BLaER1 (cell line): Measurements from ENCODE around the gene HNRNPAB.
A peak's percentile ranks its signal among the peaks of the same experiment; 100 is the strongest.
"Not testable (repeated sequence)": the region's sequence is repeated elsewhere in the genome, so short reads cannot be mapped to it uniquely, and the experiment has no call there.

ENCODE experiments used
- H3K27ac ChIP-seq: shearing (Covaris generic); formaldehyde crosslinking; 2 replicates; pipeline ENCODE4 v1.8.1; 2022
- H3K27me3 ChIP-seq: shearing (Covaris generic); formaldehyde crosslinking; 2 replicates; pipeline ENCODE4 v1.8.1; 2022
- H3K36me3 ChIP-seq: shearing (Covaris generic); formaldehyde crosslinking; 2 replicates; pipeline ENCODE4 v1.8.1; 2022
- H3K4me1 ChIP-seq: shearing (Covaris generic); formaldehyde crosslinking; 2 replicates; pipeline ENCODE4 v1.8.1; 2022
- H3K4me2 ChIP-seq: shearing (Covaris generic); formaldehyde crosslinking; 2 replicates; pipeline ENCODE4 v1.8.1; 2022
- H3K4me3 ChIP-seq: shearing (Covaris generic); formaldehyde crosslinking; 2 replicates; pipeline ENCODE4 v1.8.1; 2022
- H3K9ac ChIP-seq: shearing (Covaris generic); formaldehyde crosslinking; 2 replicates; pipeline ENCODE4 v1.8.1; 2022
- H3K9me3 ChIP-seq: shearing (Covaris generic); formaldehyde crosslinking; 2 replicates; pipeline ENCODE4 v1.8.1; 2022
- H4K20me1 ChIP-seq: shearing (Covaris generic); formaldehyde crosslinking; 2 replicates; pipeline ENCODE4 v1.8.1; 2022
- Cebpa-rat ChIP-seq: shearing (Covaris generic); IDR thresholded peaks from 2 replicates; pipeline ENCODE4 v1.8.1; 2022

HNRNPAB gene

DNA sequence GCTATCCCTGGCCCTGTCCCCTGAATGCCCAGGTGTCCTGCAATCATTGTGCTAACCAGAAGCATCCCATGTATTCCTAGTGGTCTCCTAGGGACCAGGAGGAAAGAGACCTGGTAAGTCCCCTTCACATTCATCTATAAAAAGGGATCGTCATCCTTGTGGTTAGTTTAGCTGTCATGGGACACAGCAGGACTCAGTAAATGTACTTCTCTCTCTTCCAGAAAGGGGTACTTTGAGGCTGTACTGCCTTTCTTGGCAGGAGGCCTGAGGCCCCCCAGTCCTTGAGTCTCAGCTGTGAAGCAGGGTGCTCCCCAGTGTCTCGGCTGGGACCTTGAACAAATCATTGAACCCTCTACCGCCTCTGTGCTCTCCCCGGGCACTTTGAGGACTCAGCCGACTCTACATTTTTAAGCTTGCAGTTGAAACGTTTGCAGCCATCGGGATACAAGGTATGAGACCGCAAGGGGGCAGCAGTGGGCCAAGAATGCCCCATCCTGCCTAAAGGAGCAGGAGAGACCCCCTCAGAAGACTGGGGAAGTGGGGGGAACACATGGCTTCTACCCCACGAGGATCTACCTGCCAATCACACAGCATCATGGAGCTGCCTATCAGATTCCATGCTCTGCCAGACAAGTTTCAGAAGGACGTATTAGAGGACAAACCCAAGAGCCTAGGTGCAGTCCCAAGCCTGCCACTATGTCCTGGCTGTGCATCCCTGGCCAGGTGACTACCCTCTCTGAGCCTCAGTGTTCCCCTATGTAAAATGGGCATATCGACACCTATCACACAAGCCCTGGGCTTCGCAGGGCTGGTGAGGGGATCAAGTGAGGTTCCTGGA, 30.6 kb downstream of the HNRNPAB start:
- Histone ChIP-seq H3K27me3 (no peaks in the 10 kb centered on the region), H3K36me3 (peaks cover 13% of the 10 kb centered on the region), H3K9ac (peak overlapping the region; percentile 58), H3K4me2 (peak overlapping the region; percentile 56), H3K4me1 (peaks cover 85% of the 10 kb centered on the region), H4K20me1 (peaks cover 22% of the 10 kb centered on the region), H3K9me3 (no peaks in the 10 kb centered on the region), H3K4me3 (no peak overlapping the region), H3K27ac (no peak overlapping the region; the same call in 1 of the 2 replicates)
- TF ChIP-seq Cebpa-rat = no peak

DNA sequence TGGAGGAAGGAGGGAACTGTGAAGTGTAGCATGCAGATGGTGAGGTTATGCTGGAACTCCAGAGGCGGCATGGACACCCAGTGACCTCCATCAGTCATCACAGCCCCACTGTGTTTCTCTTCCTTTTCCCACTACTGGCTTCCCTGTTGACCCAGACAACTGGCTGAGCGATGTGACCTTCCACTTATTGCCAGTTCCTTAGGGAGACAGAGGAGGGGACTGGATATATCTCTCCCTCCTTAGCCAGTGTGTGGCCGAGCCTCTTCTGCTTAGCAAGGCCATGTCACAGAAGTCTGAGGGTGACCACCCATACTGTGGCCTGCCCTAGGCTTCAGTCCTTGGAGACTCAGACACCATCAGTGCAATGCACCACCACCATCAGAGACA, 31.2 kb downstream of the HNRNPAB start:
- TF ChIP-seq Cebpa-rat = no peak
- Histone ChIP-seq H4K20me1 (peaks cover 16% of the 10 kb centered on the region), H3K4me3 (no peak overlapping the region), H3K9me3 (no peaks in the 10 kb centered on the region), H3K4me1 (peaks cover 85% of the 10 kb centered on the region), H3K36me3 (peaks cover 7% of the 10 kb centered on the region), H3K4me2 (0 out of 2 replicates have a peak overlapping the region, but pooled peaks have one; percentile 95), H3K27ac (no peak overlapping the region), H3K9ac (no peak overlapping the region), H3K27me3 (no peaks in the 10 kb centered on the region)

DNA sequence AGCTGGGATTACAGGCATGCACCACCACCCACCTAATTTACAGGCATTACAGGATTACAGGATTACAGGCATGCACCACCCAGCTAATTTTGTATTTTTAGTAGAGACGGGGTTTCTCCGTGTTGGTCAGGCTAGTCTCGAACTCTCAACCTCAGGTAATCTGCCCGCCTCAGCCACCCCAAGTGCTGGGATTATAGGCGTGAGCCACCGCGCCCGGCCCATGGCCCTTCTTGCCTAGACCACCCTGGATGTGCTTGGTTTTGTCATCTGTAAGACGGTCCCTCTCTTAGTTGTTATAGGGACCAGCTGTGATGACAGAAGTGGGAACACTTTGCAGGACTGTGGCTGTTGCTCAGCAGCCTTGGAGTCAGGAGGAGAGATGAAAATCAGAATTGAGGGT, 31.8 kb downstream of the HNRNPAB start:
- Histone ChIP-seq H3K9ac (no peak overlapping the region), H3K27ac (no peak overlapping the region), H4K20me1 (peaks cover 10% of the 10 kb centered on the region), H3K4me3 (no peak overlapping the region), H3K36me3 (peaks cover 2% of the 10 kb centered on the region; the same call in 1 of the 2 replicates), H3K9me3 (no peaks in the 10 kb centered on the region), H3K27me3 (no peaks in the 10 kb centered on the region), H3K4me1 (peaks cover 85% of the 10 kb centered on the region), H3K4me2 (peak overlapping the region; percentile 95)
- no peak for TF ChIP-seq Cebpa-rat

DNA sequence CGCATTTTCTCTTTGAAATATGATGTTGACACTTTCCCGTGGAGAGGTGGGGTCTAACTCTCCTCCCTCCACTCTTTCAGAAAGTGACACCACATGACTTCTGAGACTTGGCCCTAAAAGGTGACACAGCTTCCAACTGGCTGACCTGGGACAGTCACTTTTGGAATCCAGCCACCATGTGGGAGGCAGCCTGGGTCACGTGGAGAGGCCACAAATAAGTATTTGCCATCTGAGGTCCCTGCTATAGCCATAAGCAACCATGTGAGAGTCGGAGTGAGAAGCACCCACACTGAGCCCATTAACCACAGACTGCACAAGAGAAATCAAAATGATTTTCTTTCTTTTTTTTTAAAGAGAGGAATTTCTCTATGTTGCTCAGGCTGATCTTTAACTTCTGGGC, 32.3 kb downstream of the HNRNPAB start:
- Histone ChIP-seq H3K4me2 (peak overlapping the region; percentile 95), H3K27me3 (no peaks in the 10 kb centered on the region), H3K9me3 (no peaks in the 10 kb centered on the region), H3K27ac (no peak overlapping the region), H3K4me3 (no peak overlapping the region), H3K9ac (no peak overlapping the region), H3K4me1 (peaks cover 85% of the 10 kb centered on the region), H4K20me1 (peaks cover 5% of the 10 kb centered on the region), H3K36me3 (no peaks in the 10 kb centered on the region)
- TF ChIP-seq Cebpa-rat = no peak

DNA sequence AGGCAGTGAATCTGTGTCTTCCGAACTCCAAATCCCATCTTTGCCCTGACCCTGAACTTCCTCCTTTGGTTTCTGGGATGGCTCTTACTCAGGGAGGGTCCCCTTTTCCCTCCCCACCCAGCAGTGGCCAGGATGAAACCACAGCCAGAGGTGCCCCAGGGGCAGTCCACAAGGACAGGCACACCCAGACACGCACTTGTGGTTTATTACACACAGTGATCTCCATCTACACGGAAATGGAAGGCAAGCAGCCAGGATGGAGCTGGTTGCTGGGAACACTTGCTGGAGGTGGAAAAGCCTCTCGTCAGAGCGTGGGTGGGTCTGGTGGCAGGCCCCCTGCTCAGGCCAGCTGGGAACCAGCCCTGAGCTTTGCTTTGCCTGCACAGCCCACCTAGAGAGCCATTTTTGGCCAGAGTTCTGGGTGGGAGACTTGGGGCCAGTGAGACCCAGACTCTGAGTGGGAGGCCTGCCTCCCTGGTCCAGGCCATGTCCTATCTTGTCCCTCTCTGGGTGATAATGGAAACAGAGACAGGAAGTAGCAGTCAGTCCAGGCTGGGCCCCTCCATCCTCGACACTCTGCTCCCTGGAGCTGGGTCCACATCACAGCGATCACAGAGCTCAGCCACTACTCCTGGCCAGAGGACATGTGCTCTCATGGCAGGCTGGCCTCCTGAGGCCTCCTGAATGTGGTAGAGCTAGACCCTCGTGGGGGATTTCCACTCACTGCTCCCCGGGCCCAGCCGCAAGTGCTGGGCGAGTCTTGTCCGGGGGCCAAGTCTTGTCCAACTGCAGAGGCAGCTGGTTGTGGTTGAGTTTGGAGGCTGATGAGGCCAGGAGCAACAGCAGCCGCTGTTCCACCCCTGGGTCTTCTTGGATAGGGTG, 33.3 kb downstream of the HNRNPAB start:
- peak overlapping the region; percentile 50 for H3K9ac ChIP-seq
- H4K20me1 ChIP-seq = no peaks in the 10 kb centered on the region
- H3K4me1 ChIP-seq = peaks cover 92% of the 10 kb centered on the region
- TF ChIP-seq Cebpa-rat = no peak
- H3K4me2 ChIP-seq = peak overlapping the region; percentile 95
- peak overlapping the region; percentile 77 for H3K27ac ChIP-seq
- H3K9me3 ChIP-seq = no peaks in the 10 kb centered on the region
- H3K4me3 ChIP-seq = peak overlapping the region; percentile 39; the same call in 1 of the 2 replicates
- no peaks in the 10 kb centered on the region for H3K36me3 ChIP-seq
- H3K27me3 ChIP-seq = no peaks in the 10 kb centered on the region

GRCh38 chr5:178238313-178238635, 33.9 kb downstream of the HNRNPAB start:
- no peaks in the 10 kb centered on the region for H4K20me1 ChIP-seq
- TF ChIP-seq Cebpa-rat = no peak
- H3K4me2 ChIP-seq = peak overlapping the region; percentile 95
- no peaks in the 10 kb centered on the region for H3K27me3 ChIP-seq
- peak overlapping the region; percentile 77 for H3K27ac ChIP-seq
- H3K9me3 ChIP-seq = no peaks in the 10 kb centered on the region
- H3K4me1 ChIP-seq = peaks cover 91% of the 10 kb centered on the region
- peak overlapping the region; percentile 39 for H3K4me3 ChIP-seq
- peak overlapping the region; percentile 50 for H3K9ac ChIP-seq
- no peaks in the 10 kb centered on the region for H3K36me3 ChIP-seq

- Histone ChIP-seq H3K27me3 (no peaks in the 10 kb centered on the region), H3K27ac (peak overlapping the region; percentile 77), H3K9ac (peak overlapping the region; percentile 50), H3K4me3 (peak overlapping the region; percentile 39), H3K4me1 (peaks cover 94% of the 10 kb centered on the region), H3K4me2 (peak overlapping the region; percentile 95), H3K9me3 (no peaks in the 10 kb centered on the region), H4K20me1 (no peaks in the 10 kb centered on the region), H3K36me3 (no peaks in the 10 kb centered on the region)
- TF ChIP-seq Cebpa-rat = no peak
Observed at GRCh38 chr5:178238711-178239592, 34.6 kb downstream of the HNRNPAB start.

DNA sequence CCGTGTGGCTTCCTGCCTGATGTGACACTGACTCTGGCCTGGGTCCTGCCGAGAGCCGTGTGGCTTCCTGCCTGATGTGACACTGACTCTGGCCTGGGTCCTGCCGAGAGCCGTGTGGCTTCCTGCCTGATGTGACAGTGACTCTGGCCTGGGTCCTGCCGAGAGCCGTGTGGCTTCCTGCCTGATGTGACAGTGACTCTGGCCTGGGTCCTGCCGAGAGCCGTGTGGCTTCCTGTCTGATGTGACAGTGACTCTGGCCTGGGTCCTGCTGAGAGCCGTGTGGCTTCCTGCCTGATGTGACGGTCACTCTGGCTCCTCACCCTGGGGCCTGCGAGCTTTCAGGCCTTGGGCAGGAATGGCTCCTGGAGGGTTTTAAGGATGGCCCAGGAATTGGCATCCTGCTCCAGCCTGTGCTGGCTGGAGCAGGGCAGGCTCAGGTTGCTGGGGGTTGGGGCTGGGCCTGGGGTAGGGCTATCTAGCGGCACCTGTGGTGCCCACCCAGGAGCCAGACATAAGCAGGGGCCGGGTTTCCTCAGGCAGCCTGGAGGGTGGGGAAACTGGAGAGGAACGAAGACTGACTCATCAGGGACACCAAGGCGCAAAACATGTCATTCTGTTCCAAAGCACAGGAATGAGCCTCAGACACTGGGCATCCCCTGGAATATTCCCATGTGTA, 35.4 kb downstream of the HNRNPAB start:
- Histone ChIP-seq H3K4me2 (peak overlapping the region; percentile 95), H3K4me1 (peaks cover 86% of the 10 kb centered on the region), H3K27ac (peak overlapping the region; percentile 81), H3K9ac (peak overlapping the region; percentile 68), H3K4me3 (peak overlapping the region; percentile 50)
- H3K27me3 ChIP-seq, H3K36me3 ChIP-seq, H3K9me3 ChIP-seq, H4K20me1 ChIP-seq: not testable (repeated sequence)

GRCh38 chr5:178240341-178240741, 36.0 kb downstream of the HNRNPAB start:
- Histone ChIP-seq H3K4me1 (peaks cover 80% of the 10 kb centered on the region), H3K4me3 (peak overlapping the region; percentile 50), H3K27me3 (no peaks in the 10 kb centered on the region), H3K9ac (peak overlapping the region; percentile 68), H3K36me3 (no peaks in the 10 kb centered on the region), H3K4me2 (peak overlapping the region; percentile 95), H3K27ac (peak overlapping the region; percentile 81), H4K20me1 (no peaks in the 10 kb centered on the region), H3K9me3 (no peaks in the 10 kb centered on the region)
- no peak for TF ChIP-seq Cebpa-rat
